ENCODE data around the gene VPS4B. TPM values are rescaled to one million over a fixed set of nuclear protein-coding genes. Genes with fewer than 3 reads are reported as not detected.
A peak's percentile ranks its signal among the peaks of the same experiment; 100 is the strongest.
"Not testable (repeated sequence)": the region's sequence is repeated elsewhere in the genome, so short reads cannot be mapped to it uniquely, and the experiment has no call there.

Gene VPS4B
- total and polyA plus RNA-seq, 2 of the 8 experiments (the other 6 are each of a cell fraction or from before 2014, with no cell fraction given): 7.2 to 45.3 TPM

DNA sequence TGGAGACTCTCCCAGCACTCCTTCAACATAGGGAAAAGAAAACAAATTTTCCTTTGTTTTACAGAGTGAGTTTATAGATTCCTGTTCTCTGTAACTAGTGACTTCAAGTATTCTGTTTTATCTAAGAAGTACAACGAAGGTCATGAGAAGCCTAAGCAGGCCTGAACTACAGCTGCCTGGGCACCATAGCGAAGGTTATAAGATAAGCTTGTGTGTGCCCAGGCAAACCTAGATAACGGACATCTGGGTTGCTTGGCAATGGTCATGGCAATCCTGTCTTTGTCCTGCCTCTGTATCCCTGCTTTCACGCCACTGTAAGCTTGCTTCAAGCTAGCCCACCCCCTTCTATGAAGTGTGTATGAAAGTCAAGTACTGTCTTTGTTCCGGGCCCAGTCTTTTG, 30.5 kb upstream of the VPS4B start:
- not testable (repeated sequence) for H3K4me2 ChIP-seq (ENCODE audit: insufficient read depth in 1 of 2, low read depth in 2 of 2, low read length in 2 of 2); FAIRE-seq; H3K79me2 ChIP-seq (ENCODE audit: control insufficient read depth in 1 of 2, insufficient read depth in 2 of 2, low read length in 2 of 2); DNase-seq (ENCODE audit: low read depth in 1 of 2, low spot score in 2 of 2); H3K27me3 ChIP-seq (replicated peaks in 1 of 4; ENCODE audit: control insufficient read depth in 3 of 4, extremely low read depth in 1 of 4, insufficient read depth in 3 of 4, low read length in 3 of 4); H2BK120ac ChIP-seq (replicated peaks; ENCODE audit: low read depth, low read length); H3K36me3 ChIP-seq (ENCODE audit: control insufficient read depth in 2 of 4, insufficient read depth in 4 of 4, low read length in 3 of 4); H2BK15ac ChIP-seq (ENCODE audit: low read length); H3K9me3 ChIP-seq (ENCODE audit: insufficient read depth in 2 of 2, low read depth in 1 of 2, low read length in 1 of 2); H2BK12ac ChIP-seq (ENCODE audit: low read depth, low read length); H4K20me1 ChIP-seq (replicated peaks in 1 of 2; ENCODE audit: control insufficient read depth in 1 of 2, insufficient read depth in 2 of 2, low read length in 2 of 2); H3K9ac ChIP-seq (replicated peaks in 1 of 4; ENCODE audit: extremely low read depth in 1 of 4, low read depth in 3 of 4, low read length in 3 of 4); H3K14ac ChIP-seq (ENCODE audit: insufficient read length); H2BK5ac ChIP-seq (ENCODE audit: low read depth, low read length); H3K56ac ChIP-seq (replicated peaks; ENCODE audit: insufficient read length, low read depth, low read length); H4K91ac ChIP-seq (replicated peaks; ENCODE audit: insufficient read length, low read length); H3K18ac ChIP-seq (ENCODE audit: extremely low read depth, low read length); H3K4ac ChIP-seq (replicated peaks; ENCODE audit: insufficient read length, low read depth, low read length); H4K8ac ChIP-seq (ENCODE audit: extremely low read depth, insufficient read depth, low read length); H3K23me2 ChIP-seq (ENCODE audit: low read depth, low read length); H3K4me1 ChIP-seq (replicated peaks in 1 of 4; ENCODE audit: control insufficient read depth in 3 of 4, insufficient read depth in 4 of 4, low read length in 3 of 4); H4K5ac ChIP-seq (ENCODE audit: insufficient read length, low read depth, low read length); H3K27ac ChIP-seq (ENCODE audit: low read depth, low read length); H3K23ac ChIP-seq (ENCODE audit: insufficient read length); H2BK20ac ChIP-seq (ENCODE audit: low read length); H3K4me3 ChIP-seq (ENCODE audit: extremely low read depth in 1 of 4, insufficient read depth in 2 of 4, low read depth in 3 of 4, low read length in 4 of 4); H2AK5ac ChIP-seq (ENCODE audit: low read depth, low read length); H3K79me1 ChIP-seq (ENCODE audit: low read depth, low read length)
- ChIA-PET CTCF (ENCODE audit: partially characterized antibody) (interaction anchor here (0.6 to 1.1 kb wide), 3 partner anchors 13 to 391 kb away, joined by 3 to 5 read pairs (median 3); no protein-coding TSS in a partner anchor), POLR2A (ENCODE audit: partially characterized antibody) (interaction anchor here (1.0 kb wide), 1 partner anchor 30 kb away, joined by 3 read pairs; the partner anchor contains the start of gene VPS4B)
- H2AFZ ChIP-seq (ENCODE audit: low read length): peak overlapping the region; percentile 62; the same call in 1 of the 2 replicates
- 92% methylated on average over 5 of the region's 5 CpGs; no CpG with 5 or more reads in 1 of the 2 experiments for WGBS, 2 experiments (ENCODE audit: extremely low coverage in 1 of 2, insufficient coverage in 1 of 2, insufficient read length in 1 of 2, insufficient replicate concordance in 2 of 2, low coverage in 1 of 2, low lambda C conversion rate in 2 of 2, missing lambda C conversion rate in 1 of 2)

Data from H1 (cell line).